ENCODE results near the gene FERD3L. TPM values are rescaled to one million over a fixed set of nuclear protein-coding genes. Genes with fewer than 3 reads are reported as not detected.

The FERD3L gene
- total RNA-seq, 1 donor from 2014 or later, result not detected

GRCh38 chr7:19097165-19098055 lies 47.8 kb downstream of the FERD3L start:
- intact Hi-C loops (cut with DNase I), result no loop called here
- no peak overlapping the region for H3K4me3 ChIP-seq
- DNase-seq (no peak), ATAC-seq (no peak)
- no peaks in the 10 kb centered on the region for H3K9me3 ChIP-seq
- no peaks in the 10 kb centered on the region for H3K4me1 ChIP-seq
- H3K36me3 ChIP-seq, result no peaks in the 10 kb centered on the region
- TF ChIP-seq CTCF (IDR thresholded peaks at IDR 0.05), result no peak
- no peak overlapping the region for H3K27ac ChIP-seq
- peaks cover 12% of the 10 kb centered on the region for H3K27me3 ChIP-seq

- ATAC-seq (no peak), DNase-seq (no peak)
- no peak for TF ChIP-seq CTCF (IDR thresholded peaks at IDR 0.05)
- H3K4me3 ChIP-seq, result no peak overlapping the region
- H3K27ac ChIP-seq, result no peak overlapping the region
- no peaks in the 10 kb centered on the region for H3K9me3 ChIP-seq
- intact Hi-C loops (cut with DNase I), result no loop called here
- H3K4me1 ChIP-seq, result no peaks in the 10 kb centered on the region
- peaks cover 5% of the 10 kb centered on the region for H3K27me3 ChIP-seq
- no peaks in the 10 kb centered on the region for H3K36me3 ChIP-seq
Observed at GRCh38 chr7:19095353-19095860, 49.8 kb downstream of the FERD3L start.

Other genes starting within 250 kb of the FERD3L start
- gene TWIST1, start 27.8 kb downstream of the FERD3L start, total RNA-seq, result not detected

Measured in upper lobe of right lung (tissue), 1 donor.